SK-N-SH treated with all-trans-retinoic acid at 6 μM for 48 hours (cell line): Measurements from ENCODE around the gene TIGD3.

Experiments used
- ATAC-seq: fragments of 200-7000 bp; cut with Tn5 transposase; 3 replicates; pipeline ENCODE4 v1.9.1; 2020; ENCODE audit warnings: mild to moderate bottlenecking, moderate library complexity
- ARNTL ChIP-seq: fragments of 450-650 bp; formaldehyde crosslinking; IDR thresholded peaks from 2 replicates; pipeline ENCODE4 v1.5.0; 2020; ENCODE audit warnings: low read depth, mild to moderate bottlenecking, moderate library complexity, borderline replicate concordance
- BACH2 ChIP-seq: fragments of 250-450 bp; sonication (Bioruptor Pico); IDR thresholded peaks from 2 replicates; pipeline ENCODE4 v1.9.0; 2021; ENCODE audit warnings: mild to moderate bottlenecking, borderline replicate concordance
- CREB5 ChIP-seq: fragments of 250-450 bp; sonication (Bioruptor Pico); IDR thresholded peaks from 2 replicates; pipeline ENCODE4 v1.5.1; 2020; ENCODE audit warnings: low read depth, mild to moderate bottlenecking, moderate library complexity
- CSRNP3 ChIP-seq: fragments of 250-450 bp; sonication (Bioruptor Pico); IDR thresholded peaks from 2 replicates; pipeline ENCODE4 v1.5.1; 2021; ENCODE audit warnings: mild to moderate bottlenecking, moderate library complexity
- GLIS3 ChIP-seq: fragments of 250-450 bp; sonication (Bioruptor Pico); IDR thresholded peaks from 2 replicates; pipeline ENCODE4 v1.5.0; 2020; ENCODE audit warnings: mild to moderate bottlenecking, moderate library complexity
- ISL1 ChIP-seq: fragments of 250-450 bp; sonication (Bioruptor Pico); IDR thresholded peaks from 2 replicates; pipeline ENCODE4 v2.1.2; 2022; ENCODE audit warnings: mild to moderate bottlenecking, moderate library complexity
- OSR1 ChIP-seq: fragments of 250-450 bp; sonication (Bioruptor Pico); IDR thresholded peaks from 2 replicates; pipeline ENCODE4 v1.8.0; 2022; ENCODE audit warnings: moderate library complexity, mild to moderate bottlenecking, inconsistent platforms
- PATZ1 ChIP-seq: fragments of 250-450 bp; sonication (Bioruptor Pico); IDR thresholded peaks from 2 replicates; pipeline ENCODE4 v1.8.0; 2020; ENCODE audit warnings: mild to moderate bottlenecking, moderate library complexity, borderline replicate concordance
- POU6F1 ChIP-seq: fragments of 250-450 bp; sonication (Bioruptor Pico); IDR thresholded peaks from 2 replicates; pipeline ENCODE4 v1.8.0; 2021; ENCODE audit warnings: low read depth, mild to moderate bottlenecking, moderate library complexity, borderline replicate concordance
- PPARA ChIP-seq: fragments of 250-450 bp; sonication (Bioruptor Pico); IDR thresholded peaks from 2 replicates; pipeline ENCODE4 v1.5.0; 2020; ENCODE audit warnings: mild to moderate bottlenecking, borderline replicate concordance
- RARB ChIP-seq: fragments of 250-450 bp; sonication (Bioruptor Pico); IDR thresholded peaks from 2 replicates; pipeline ENCODE4 v1.8.0; 2021; ENCODE audit warnings: mild to moderate bottlenecking, moderate library complexity
- SNAI2 ChIP-seq: fragments of 250-450 bp; sonication (Bioruptor Pico); IDR thresholded peaks from 2 replicates; pipeline ENCODE4 v1.5.0; 2020; ENCODE audit warnings: mild to moderate bottlenecking, moderate library complexity
- TCF4 ChIP-seq: fragments of 250-450 bp; sonication (Bioruptor Pico); IDR thresholded peaks from 2 replicates; pipeline ENCODE4 v1.8.0; 2021; ENCODE audit warnings: mild to moderate bottlenecking, moderate library complexity, borderline replicate concordance
- TOX ChIP-seq: fragments of 250-450 bp; sonication (Bioruptor Pico); IDR thresholded peaks from 2 replicates; pipeline ENCODE4 v1.8.0; 2021; ENCODE audit warnings: mild to moderate bottlenecking, moderate library complexity, borderline replicate concordance
- ZC3H10 ChIP-seq: fragments of 250-450 bp; sonication (Bioruptor Pico); IDR thresholded peaks from 2 replicates; pipeline ENCODE4 v1.5.1; 2021; ENCODE audit warnings: mild to moderate bottlenecking, moderate library complexity
- ZFP30 ChIP-seq: fragments of 450-650 bp; formaldehyde crosslinking; IDR thresholded peaks from 2 replicates; pipeline ENCODE4 v1.5.0; 2022; ENCODE audit warnings: mild to moderate bottlenecking, moderate library complexity
- ZNF70 ChIP-seq: fragments of 450-650 bp; formaldehyde crosslinking; IDR thresholded peaks from 2 replicates; pipeline ENCODE4 v1.5.0; 2020; ENCODE audit warnings: mild to moderate bottlenecking, moderate library complexity
- ZNF8 ChIP-seq: fragments of 450-650 bp; formaldehyde crosslinking; IDR thresholded peaks from 2 replicates; pipeline ENCODE4 v1.5.0; 2020; ENCODE audit warnings: mild to moderate bottlenecking, moderate library complexity

The TIGD3 gene

GRCh38 chr11:65355776-65356393 lies 1.3 kb downstream of the TIGD3 start:
- no peak for ATAC-seq
- TF ChIP-seq TCF4 (CRISPR knock-in tag) (no peak), PATZ1 (CRISPR knock-in tag) (no peak), POU6F1 (no peak), CREB5 (CRISPR knock-in tag) (no peak), TOX (no peak)

- ATAC-seq, result no peak
- TF ChIP-seq ZNF70 (CRISPR knock-in tag), result no peak
- TF ChIP-seq CREB5 (CRISPR knock-in tag), result no peak
- no peak for TF ChIP-seq POU6F1
- no peak for TF ChIP-seq RARB (CRISPR knock-in tag)
- no peak for TF ChIP-seq ARNTL
- no peak for TF ChIP-seq SNAI2
- no peak for TF ChIP-seq CSRNP3 (CRISPR knock-in tag)
- no peak for TF ChIP-seq TCF4 (CRISPR knock-in tag)
- TF ChIP-seq PPARA, result no peak
- TF ChIP-seq ZFP30 (CRISPR knock-in tag), result no peak
- TF ChIP-seq GLIS3 (CRISPR knock-in tag), result no peak
- no peak for TF ChIP-seq TOX
- no peak for TF ChIP-seq ZNF8 (CRISPR knock-in tag)
- no peak for TF ChIP-seq PATZ1 (CRISPR knock-in tag)
- no peak for TF ChIP-seq ISL1 (CRISPR knock-in tag)
- TF ChIP-seq ZC3H10 (CRISPR knock-in tag), result no peak
- no peak for TF ChIP-seq OSR1 (CRISPR knock-in tag)
- no peak for TF ChIP-seq BACH2 (CRISPR knock-in tag)
These were observed 1.9 kb downstream of the TIGD3 start for GRCh38 chr11:65356394-65356972.
